GM12873 (cell line): ENCODE results near the gene MAP7D1.

Source experiments
- TF ChIP-seq, protein P1 (sequence below): IDR thresholded peaks from 2 replicates; pipeline ENCODE4 v1.5.1; 2012; ENCODE audit warnings: low read depth, mild to moderate bottlenecking, moderate library complexity, low read length, control low read depth; ENCODE audit not compliant: insufficient read depth; ENCODE audit errors: missing control alignments

The MAP7D1 gene

GRCh38 chr1:36166938-36167905 is 11.3 kb downstream of the MAP7D1 start:
- TF ChIP-seq, protein P1, sequence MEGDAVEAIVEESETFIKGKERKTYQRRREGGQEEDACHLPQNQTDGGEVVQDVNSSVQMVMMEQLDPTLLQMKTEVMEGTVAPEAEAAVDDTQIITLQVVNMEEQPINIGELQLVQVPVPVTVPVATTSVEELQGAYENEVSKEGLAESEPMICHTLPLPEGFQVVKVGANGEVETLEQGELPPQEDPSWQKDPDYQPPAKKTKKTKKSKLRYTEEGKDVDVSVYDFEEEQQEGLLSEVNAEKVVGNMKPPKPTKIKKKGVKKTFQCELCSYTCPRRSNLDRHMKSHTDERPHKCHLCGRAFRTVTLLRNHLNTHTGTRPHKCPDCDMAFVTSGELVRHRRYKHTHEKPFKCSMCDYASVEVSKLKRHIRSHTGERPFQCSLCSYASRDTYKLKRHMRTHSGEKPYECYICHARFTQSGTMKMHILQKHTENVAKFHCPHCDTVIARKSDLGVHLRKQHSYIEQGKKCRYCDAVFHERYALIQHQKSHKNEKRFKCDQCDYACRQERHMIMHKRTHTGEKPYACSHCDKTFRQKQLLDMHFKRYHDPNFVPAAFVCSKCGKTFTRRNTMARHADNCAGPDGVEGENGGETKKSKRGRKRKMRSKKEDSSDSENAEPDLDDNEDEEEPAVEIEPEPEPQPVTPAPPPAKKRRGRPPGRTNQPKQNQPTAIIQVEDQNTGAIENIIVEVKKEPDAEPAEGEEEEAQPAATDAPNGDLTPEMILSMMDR, result no peak

- TF ChIP-seq, protein P1, result no peak
These were observed 12.6 kb downstream of the MAP7D1 start for GRCh38 chr1:36168514-36168913.

GRCh38 chr1:36170643-36171412 is 14.9 kb downstream of the MAP7D1 start:
- TF ChIP-seq, protein P1, result no peak

DNA sequence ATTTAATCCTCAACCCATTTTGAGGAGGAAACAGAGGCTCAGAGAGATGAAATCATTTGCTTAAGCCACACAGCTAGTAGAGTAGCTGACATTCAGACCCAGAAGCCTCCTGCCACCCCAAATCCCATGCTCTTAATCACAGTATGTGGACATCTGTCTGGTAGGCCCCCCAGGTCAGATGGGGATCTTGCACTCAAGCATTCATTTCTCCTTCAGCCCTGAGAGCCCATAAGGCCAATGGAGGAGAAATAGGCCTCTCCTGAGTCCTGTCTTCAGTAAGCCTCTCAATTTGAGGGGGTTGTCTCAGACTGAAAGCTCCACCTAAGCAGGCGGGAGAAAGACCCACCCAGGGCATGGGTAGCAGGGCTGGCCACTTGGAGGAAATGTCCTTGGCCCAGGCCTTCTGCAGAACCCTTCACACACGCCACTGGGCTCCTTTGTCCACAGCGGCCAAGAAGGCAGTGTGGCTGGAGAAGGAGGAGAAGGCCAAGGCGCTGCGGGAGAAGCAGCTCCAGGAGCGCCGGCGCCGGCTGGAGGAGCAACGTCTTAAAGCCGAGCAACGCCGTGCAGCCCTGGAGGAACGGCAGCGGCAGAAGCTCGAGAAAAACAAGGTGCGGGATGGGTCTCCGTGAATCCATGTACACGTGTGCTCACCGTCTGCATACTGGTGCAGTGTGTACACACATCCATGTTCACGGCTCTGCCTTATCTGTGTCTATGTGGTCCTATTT is 16.2 kb downstream of the MAP7D1 start:
- TF ChIP-seq, protein P1, result no peak

GRCh38 chr1:36172983-36173382 is 17.0 kb downstream of the MAP7D1 start:
- TF ChIP-seq, protein P1, result no peak

GRCh38 chr1:36174713-36175112 is 18.8 kb downstream of the MAP7D1 start:
- TF ChIP-seq, protein P1, result no peak
